Germinal center (tissue), 1 donor: ENCODE data around the gene FALEC.
A peak's percentile ranks its signal among the peaks of the same experiment; 100 is the strongest.
"Not testable (repeated sequence)": the region's sequence is repeated elsewhere in the genome, so short reads cannot be mapped to it uniquely, and the experiment has no call there.

ENCODE experiments used
- DNase-seq: peaks from one replicate; pipeline ENCODE4 v3.0.0; 2012; ENCODE audit warnings: mixed read lengths, low spot score

The FALEC gene

DNA sequence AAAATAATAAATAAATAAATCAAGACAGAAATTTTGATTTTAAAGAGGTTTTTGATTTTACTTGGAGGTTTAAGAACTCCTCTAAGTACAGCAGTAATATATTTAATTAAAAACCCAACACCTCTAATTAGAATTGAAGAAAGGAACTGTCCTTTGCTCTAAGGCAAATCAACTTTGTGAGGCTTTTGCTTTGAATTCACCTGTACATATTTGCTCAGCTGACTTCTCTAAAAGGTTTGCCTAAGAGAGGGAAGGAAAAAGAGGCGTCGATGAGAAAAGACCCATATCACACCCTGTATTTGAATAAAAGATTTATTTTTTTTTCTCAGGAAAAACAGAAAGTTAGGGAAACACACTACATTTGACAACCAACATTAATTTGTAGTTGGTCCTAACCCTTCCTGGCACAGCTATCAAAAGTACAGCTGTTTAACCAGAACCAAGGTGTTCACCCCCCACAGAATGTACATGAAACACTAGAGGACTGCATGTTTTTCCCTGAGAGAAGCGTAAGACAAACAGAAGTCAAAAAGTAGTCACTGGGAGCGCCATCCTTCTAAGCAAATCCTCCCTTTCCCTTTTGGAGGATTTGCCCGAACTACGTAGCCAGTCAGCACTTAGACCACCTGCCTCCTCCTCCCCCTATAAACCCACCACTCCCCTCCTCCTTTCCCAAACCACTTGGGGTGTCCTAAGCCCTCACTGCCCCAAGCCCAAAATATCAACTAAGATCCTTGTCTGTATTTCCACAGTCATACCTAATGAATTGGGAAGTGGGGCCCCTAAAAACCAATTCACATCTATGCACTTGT, 58.9 kb downstream of the FALEC start:
- no peak for DNase-seq

DNA sequence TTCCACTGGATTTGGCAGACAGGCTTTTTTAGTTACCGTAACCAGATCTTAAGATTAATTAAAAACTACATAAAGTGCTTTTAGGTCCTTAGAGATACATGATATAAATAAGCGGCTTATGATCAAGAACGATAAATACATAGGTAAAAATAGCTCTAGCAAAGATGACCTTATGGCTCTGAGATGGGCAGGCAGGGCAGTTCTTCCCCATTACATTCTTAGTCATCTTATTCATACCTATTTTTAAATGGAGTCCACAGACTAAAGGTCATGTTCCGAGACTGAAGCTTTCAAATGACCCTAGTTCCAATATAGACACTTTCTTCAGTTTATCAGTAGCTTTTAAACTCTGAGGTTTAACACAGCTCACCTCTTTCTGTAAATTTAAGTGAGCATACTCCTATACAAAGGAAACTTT, 59.5 kb downstream of the FALEC start:
- DNase-seq = no peak

DNA sequence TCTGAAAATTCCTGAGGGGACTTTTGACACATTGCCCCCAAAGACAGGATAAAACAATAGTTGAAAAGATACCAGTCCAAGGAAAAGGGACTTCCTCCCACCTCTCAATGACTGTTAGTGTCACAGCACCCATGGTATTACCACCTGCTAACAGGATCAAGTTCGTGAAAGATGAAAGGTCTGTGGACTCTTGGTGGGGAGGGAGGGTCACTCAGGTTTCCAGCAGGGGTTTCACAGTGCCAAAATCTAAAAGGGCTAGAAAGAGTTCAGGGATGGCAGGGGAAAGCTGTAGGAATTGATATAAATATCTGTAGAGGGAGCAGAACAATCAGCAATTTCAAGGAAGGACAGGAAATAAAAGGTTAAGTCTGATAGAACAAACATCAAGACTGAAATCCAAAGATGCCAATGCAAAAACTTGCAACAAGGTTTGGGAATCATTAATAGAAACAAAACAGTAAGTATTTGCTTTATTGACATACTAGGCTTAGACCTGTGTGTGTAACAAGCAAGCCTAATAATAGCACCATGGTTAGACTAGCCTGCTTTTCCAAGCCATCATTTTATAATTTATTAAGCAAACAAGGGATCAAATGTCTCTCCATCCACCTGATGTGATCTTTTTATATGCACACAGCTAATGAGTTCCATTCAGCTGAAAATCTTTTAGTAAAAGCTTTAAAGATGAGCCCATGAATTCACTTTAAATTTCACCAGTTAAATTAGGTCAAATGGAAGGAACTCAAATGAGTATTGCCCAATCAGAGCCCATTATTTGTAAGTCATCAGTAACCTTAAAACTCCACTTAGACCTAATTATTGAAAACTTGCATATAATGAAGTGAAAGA, 60.2 kb downstream of the FALEC start:
- DNase-seq = no peak

DNA sequence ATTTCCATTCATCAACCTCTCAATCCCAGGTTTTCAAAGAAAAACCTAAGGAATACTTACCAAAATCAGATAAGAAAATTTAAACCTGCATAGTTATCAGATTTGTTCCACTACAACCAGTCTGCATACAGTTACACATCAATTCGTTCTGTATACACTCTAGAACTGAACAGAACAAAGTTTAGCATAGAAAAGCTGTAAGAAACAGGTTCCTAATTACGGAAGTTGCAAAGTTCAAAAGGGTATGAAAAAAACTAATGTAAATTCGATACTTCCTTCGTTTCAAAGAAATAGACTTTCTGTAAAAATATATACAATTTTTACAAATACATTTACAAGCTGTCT, 60.8 kb downstream of the FALEC start:
- no peak for DNase-seq

DNA sequence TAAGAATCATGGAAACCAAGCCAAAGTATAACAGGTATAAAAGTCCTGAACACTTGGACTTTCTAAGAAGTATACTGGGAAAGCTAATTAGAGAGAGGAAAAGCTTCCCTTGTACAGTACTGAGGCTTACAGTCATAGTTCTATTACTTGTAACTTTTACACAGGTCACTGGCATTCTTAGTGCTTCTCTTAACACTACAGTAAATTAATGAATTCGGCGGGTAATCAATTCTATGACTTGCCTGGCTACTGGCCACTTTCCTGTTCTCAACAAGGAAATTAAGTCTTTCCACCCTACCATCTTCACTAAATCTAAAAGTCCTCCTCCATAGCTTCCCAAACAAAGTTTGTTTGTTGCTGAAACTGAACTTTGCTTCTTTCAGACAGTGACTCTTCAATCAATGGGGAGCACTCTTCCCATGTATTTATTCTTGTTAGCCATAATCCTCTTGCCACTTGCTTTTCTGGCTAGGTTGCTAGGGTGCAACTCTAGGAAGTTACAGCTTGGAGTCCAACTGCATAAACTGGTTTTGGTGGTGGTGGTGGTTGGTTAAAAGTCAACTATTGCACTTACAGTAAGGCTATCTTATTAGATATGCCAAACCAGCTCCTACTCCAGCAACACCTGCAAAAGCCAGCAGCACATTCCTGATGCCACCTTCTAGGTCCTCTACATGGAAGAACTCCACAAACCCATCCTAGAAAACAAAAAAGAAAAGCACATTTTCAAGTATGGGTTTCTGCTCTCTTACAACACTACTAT, 61.4 kb downstream of the FALEC start:
- DNase-seq = no peak

DNA sequence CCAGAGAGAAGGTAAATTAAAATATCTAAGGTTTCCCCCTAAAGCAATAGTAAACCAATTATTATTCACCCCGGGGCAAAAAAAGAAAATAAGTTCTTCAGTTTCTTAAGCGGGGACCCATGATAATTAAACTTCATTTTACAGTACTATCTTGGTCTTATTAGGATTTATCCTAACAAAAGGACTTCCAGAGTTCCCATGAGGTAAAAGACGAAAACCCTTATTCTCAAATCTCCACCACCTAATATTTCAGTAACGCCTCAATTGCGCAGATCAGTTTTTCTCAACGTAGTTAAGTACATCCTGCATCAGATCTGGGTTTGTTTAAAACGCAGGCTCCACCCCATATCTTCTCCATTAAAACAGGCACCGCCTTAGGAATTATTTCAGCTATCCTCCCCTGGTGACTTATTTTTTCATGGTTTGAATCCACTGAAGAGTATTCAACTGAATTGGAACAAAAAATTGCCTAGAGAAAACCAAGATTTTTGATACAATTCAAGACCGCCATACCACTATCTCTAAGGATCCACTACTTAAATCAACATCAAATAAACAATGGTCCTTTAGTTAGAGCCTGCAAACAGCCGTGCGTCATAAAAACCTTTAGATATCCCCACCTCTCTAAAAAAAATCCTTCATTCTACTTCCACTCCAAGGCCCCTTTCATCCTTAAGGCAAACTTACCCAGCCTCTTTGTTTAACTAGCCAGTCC, 62.2 kb downstream of the FALEC start:
- DNase-seq = no peak

DNA sequence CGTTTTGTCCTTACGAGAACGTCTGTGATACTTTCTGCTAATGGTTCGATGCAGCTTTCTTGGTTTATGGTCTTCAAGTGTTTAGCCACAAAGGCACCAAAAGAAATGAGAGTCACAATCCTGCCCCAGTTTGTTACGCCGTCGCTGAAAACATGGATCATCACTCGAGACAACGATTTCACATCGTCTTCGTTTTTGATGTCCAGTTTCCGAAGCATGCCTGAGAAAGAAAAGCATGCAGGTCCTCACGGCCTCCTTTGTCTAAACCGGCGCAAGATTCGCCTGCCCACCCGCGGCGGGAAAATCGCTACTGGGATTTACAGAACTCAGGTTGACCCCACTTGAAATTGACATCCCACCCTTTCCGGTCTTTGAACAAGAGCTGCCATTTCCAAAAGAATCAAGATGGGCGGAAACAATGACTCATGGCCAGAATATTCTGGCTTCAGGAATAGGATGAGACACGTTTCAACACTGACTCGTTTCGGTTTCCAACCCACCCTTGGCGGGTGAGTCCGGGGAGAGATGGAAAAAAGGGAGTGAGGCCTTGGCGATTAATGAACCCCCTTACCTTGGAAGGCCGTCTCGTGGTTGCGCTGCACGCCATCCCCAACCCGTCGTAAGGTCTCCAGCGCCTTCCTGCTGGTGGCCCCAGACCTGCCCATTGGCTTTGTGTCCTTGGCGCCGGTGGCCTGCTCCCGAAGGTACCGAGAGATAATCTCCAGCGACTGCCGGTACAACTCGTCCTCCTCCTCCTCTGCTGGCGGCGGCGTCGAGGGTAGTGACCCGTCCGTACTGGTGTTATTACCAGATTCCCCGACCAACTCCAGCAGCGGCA, 62.9 kb downstream of the FALEC start:
- no peak for DNase-seq

DNA sequence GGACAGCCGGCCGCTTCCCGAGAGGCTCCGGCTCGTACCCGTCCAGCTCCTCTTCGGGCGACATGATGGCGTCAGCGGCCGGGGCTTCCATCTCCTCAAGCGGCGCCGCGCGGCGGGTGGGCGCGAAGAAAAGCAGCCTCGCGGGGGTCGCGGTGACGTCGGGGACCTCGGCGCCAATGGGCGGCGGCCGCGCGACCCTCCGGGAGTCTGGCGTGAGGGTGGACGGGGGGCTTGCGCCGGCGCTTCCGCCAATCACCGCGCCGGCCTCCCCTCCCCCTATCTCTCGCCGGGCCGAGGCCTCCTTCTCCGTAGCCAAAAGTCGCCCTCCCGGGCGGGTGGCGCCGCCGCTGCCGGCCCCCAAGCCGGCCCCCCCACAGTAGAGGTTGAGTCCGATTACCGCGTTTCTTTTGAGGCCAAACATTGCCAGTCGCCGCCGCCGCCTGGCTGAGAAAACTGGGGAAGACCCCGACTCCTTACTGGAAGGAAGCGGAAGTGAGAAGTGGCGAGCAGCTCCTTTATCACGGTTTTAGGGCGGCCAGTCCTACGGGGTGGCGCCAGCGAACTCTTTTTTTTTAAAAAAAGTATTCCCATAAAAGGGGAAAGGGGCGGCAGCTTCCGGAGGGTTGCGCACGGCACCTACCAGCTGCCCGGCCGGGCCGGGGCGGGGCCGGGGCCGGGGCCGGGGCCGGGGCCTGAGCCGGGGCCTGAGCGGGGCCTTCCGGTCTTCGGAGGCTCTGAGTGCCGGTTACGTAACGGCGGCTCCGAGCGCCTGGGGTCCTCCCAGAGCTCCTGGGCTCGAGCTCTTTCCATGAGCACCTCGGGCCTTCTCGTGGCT, 63.8 kb downstream of the FALEC start, which contains the start of gene MCL1:
Gene MCL1 (minus strand): TSS at position 501 of the 835 bp plus-strand sequence. CDS start 80 bp downstream, at position 421.
- peak; percentile 91 for DNase-seq

DNA sequence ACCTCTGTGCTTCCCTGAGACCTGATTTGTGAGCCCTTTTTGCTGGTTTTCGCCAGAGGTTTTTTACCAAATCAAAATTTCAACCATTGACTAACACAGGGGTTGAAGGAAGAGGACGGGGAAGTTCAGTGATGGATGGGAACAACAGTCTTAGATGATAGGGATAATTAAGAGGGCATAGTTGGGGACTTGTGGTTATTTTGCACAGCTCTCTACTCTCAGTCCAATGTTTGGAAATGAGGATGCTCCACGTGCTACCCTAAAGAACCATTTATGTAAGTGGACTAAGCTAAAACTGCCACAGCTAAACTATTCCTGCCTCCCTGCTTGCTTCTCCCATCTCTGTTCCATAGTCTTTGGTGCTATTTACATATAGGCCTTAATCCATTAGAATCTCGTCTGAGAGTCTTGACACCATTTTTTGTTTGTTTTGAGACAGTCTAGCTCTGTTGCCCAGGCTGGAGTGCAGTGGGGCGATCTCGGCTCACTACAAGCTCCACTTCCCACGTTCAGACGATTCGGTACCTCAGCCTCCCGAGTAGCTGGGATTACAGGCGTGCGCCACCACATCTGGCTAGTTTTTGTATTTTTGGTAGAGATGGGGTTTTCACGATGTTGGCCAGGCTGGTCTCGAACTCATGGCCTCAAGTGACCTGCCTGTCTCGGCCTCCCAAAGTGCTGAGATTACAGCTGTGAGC, 64.5 kb downstream of the FALEC start:
- no peak for DNase-seq

DNA sequence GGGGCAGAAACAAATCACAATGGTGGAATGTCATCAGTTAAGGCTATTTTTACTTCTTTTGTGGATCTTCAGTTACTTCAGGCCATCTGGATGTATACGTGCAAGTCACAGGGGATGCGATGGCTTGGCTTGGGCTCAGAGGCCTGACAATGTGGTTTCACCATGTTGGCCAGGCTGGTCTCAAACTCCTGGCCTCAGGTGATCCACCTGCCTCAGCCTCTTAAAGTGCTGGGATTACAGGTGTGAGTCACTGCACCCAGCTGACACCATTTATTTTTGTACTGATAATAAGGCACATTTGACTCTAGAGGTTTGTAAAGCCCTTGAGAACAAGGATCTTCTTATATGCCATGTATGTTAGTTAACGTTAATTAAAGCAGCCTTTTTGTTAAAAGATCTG, 65.4 kb downstream of the FALEC start:
- not testable (repeated sequence) for DNase-seq

DNA sequence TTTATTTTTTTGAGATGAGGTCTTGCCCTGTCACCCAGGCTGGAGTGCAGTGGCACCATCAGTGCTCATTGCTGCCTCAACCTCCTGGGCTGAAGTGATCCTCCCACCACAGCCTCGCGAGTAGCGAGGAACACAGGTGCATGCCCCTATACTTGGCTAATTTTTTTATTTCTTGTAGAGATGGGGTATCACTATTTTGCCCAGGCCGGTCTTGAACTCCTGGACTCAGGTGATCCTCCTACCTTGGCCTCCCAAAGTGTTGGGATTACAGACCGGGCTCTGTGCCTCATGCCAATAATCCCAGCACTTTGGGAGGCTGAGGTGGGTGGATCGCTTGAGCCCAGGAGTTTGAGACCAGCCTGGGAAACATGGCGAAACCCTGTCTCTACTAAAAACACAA, 65.9 kb downstream of the FALEC start:
- DNase-seq = not testable (repeated sequence)

DNA sequence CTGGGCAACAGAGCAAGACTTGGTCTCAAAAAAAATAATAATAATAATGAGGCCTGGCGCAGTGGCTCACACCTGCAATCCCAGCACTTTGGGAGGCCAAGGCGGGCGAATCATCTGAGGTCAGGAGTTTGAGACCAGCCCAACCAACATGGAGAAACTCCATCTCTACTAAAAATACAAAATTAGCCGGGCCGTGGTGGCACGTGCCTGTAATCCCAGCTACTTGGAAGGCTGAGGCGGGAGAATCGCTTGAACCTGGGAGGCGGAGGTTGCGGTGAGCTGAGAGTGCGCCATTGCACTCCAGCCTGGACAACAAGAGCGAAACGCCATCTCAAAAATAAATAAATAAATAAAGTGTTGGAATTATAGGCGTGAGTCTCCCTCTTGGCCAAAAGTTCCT, 66.4 kb downstream of the FALEC start:
- not testable (repeated sequence) for DNase-seq

DNA sequence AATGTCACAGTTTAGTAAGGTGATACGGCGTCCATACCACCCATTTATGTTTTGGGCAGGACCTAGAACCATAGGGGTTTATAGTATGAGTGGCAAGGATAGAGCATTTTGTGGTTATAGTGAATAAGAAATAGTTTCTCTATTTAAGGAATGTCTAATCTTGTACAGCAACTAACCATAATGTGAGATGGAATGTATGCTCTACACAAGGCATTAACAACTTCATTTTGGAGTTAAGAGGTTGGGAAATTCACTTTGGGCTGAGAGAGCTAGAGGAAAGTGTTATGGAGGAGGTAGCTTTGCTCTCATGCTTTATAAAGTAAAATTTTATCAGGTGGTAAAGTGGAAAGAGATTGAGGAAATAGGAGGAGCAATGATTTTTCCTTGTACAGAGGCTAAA, 66.8 kb downstream of the FALEC start:
- no peak for DNase-seq
